ENCODE results near the gene LARP1B. TPM values are rescaled to one million over a fixed set of nuclear protein-coding genes. Genes with fewer than 3 reads are reported as not detected.
"Not testable (repeated sequence)": the region's sequence is repeated elsewhere in the genome, so short reads cannot be mapped to it uniquely, and the experiment has no call there.

Gene LARP1B
- total and polyA plus RNA-seq, 9 of the 15 experiments (the other 6 are each of a cell fraction or from before 2014, with no cell fraction given), result 19.2 to 59.7 (median 37.9) TPM

DNA sequence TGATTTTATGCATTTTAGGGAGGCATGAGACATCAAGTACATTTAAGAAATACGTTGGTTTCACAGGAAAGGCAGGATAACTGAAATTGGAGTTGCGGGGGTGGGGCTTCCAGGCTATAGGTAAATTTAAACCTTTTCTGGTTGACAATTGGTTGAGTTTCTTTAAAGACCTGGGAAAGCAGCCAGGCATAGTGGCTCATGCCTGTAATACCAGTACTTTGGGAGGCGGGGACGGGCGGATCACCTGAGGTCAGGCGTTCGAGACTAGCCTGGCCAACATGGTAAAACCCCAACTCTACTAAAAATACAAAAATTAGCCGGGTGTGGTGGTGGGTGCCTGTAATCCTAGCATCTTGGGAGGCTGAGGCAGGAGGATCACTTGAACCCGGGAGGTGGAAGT lies 6.2 kb upstream of the LARP1B start:
- H4K20me1 ChIP-seq (replicated peaks; ENCODE audit: control insufficient read depth, insufficient read depth, low read length); H3K4me1 ChIP-seq (replicated peaks in 1 of 2; ENCODE audit: control insufficient read depth in 2 of 2, insufficient read depth in 2 of 2, low read length in 2 of 2); H3K27ac ChIP-seq (ENCODE audit: extremely low read depth, low read depth, low read length); H3K4me3 ChIP-seq; POLR2A ChIA-PET; CTCF ChIA-PET (ENCODE audit: low intra/inter-chr PET ratio); in situ Hi-C loops (cut with MboI); H3K9ac ChIP-seq (ENCODE audit: insufficient read depth in 1 of 2, low read depth in 2 of 2, low read length in 2 of 2); H2AFZ ChIP-seq (ENCODE audit: low read depth, low read length); H3K27me3 ChIP-seq (ENCODE audit: control insufficient read depth in 2 of 2, insufficient read depth in 2 of 2, low read length in 2 of 2); H3K9me1 ChIP-seq (ENCODE audit: control insufficient read depth, insufficient read depth, low read length); H3K79me2 ChIP-seq (ENCODE audit: control insufficient read depth, insufficient read depth, low read length); FAIRE-seq; ATAC-seq; H3K9me3 ChIP-seq (replicated peaks; ENCODE audit: control insufficient read depth, insufficient read depth, low read depth, low read length); H3K4me2 ChIP-seq (ENCODE audit: insufficient read depth, low read length); BruUV-seq (replicated peaks); DNase-seq (ENCODE audit: extremely low read depth in 1 of 4, low spot score in 3 of 4); H3K36me3 ChIP-seq (ENCODE audit: control insufficient read depth, insufficient read depth, low read length): not testable (repeated sequence)
- WGBS (ENCODE audit: insufficient coverage, low coverage, missing lambda C conversion rate), result 80% methylated on average over 9 of the region's 9 CpGs
- intact Hi-C loops (cut with micrococcal nuclease), result loop anchor here (5.0 to 10.0 kb wide), 2 partner anchors 320 to 448 kb away; partner anchors contain the start of gene SLC25A31

DNA sequence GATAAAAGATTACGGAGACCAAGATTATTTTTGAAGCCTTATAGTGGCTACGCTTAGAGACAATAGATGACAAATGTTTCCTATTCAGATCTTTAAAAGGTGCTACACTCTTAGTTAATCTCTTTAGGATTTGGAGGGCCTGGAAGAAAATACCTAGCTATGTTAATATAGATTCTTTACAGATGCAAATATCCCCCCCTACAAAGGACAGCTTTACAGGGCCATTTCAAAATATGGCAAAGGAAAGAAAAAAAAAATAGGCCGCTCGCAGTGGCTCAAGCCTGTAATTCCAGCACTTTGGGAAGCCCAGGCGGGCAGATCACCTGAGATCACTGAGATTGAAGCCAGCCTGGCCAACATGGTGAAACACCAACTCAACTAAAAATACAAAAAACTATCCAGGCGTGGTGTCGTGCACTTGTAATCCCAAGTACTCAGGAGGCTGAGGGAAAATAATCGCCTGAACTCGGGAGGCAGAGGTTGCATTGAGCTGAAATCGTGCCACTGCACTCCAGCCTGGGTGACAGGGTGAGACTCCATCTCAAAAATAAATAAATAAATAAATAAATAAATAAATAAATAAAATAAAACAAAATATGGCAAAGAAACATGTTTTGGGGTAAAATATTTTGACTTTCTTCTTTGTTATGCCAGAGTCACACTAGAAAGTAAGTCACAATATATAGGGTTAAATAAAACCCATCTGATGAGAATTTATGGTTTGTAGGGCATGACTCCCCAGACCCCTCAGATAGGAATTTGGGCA lies 5.5 kb upstream of the LARP1B start:
- H3K27ac ChIP-seq (ENCODE audit: extremely low read depth, low read depth, low read length); H3K9me3 ChIP-seq (replicated peaks; ENCODE audit: control insufficient read depth, insufficient read depth, low read depth, low read length); H3K4me2 ChIP-seq (ENCODE audit: insufficient read depth, low read length); H3K27me3 ChIP-seq (ENCODE audit: control insufficient read depth in 2 of 2, insufficient read depth in 2 of 2, low read length in 2 of 2); H3K9me1 ChIP-seq (ENCODE audit: control insufficient read depth, insufficient read depth, low read length); DNase-seq (ENCODE audit: extremely low read depth in 1 of 4, low spot score in 3 of 4); POLR2A ChIA-PET; CTCF ChIA-PET (ENCODE audit: low intra/inter-chr PET ratio); in situ Hi-C loops (cut with MboI); H3K4me3 ChIP-seq; H4K20me1 ChIP-seq (replicated peaks; ENCODE audit: control insufficient read depth, insufficient read depth, low read length); H3K36me3 ChIP-seq (ENCODE audit: control insufficient read depth, insufficient read depth, low read length); H3K9ac ChIP-seq (ENCODE audit: insufficient read depth in 1 of 2, low read depth in 2 of 2, low read length in 2 of 2); BruUV-seq (replicated peaks); H3K79me2 ChIP-seq (ENCODE audit: control insufficient read depth, insufficient read depth, low read length); H2AFZ ChIP-seq (ENCODE audit: low read depth, low read length); FAIRE-seq; H3K4me1 ChIP-seq (replicated peaks in 1 of 2; ENCODE audit: control insufficient read depth in 2 of 2, insufficient read depth in 2 of 2, low read length in 2 of 2); ATAC-seq: not testable (repeated sequence)
- 91% methylated on average over 10 of the region's 10 CpGs for WGBS (ENCODE audit: insufficient coverage, low coverage, missing lambda C conversion rate)
- intact Hi-C loops (cut with micrococcal nuclease), result loop anchor here (10.0 kb wide), 1 partner anchor 321 kb away; the partner anchor contains the start of gene SLC25A31
